GM18520 (cell line): ENCODE results near the gene ACOT11.

ENCODE experiments used
- ATAC-seq: cut with Tn5 transposase; IDR thresholded peaks from one replicate; pipeline ENCODE4 v1.9.1; 2021; ENCODE audit not compliant: unreplicated experiment

Gene ACOT11

GRCh38 chr1:54640863-54641836, 93.1 kb downstream of the ACOT11 start, which contains the start of gene MROH7:
TSS of gene MROH7 (plus strand) at chr1:54641786. CDS start at chr1:54652927, 11,141 bp downstream.
- ATAC-seq: no peak

- ATAC-seq: no peak
These were observed 95.7 kb downstream of the ACOT11 start for GRCh38 chr1:54643736-54644135.

- ATAC-seq: no peak
These were observed 98.0 kb downstream of the ACOT11 start for GRCh38 chr1:54645806-54646676.

- no peak for ATAC-seq
These were observed 101.3 kb downstream of the ACOT11 start for GRCh38 chr1:54649130-54649898.

- ATAC-seq: no peak
These were observed 101.9 kb downstream of the ACOT11 start for GRCh38 chr1:54649921-54650320.

- ATAC-seq: no peak
These were observed 102.4 kb downstream of the ACOT11 start for GRCh38 chr1:54650417-54650816.

- no peak for ATAC-seq
These were observed 103.6 kb downstream of the ACOT11 start for GRCh38 chr1:54651608-54652007.

GRCh38 chr1:54652168-54652567, 104.1 kb downstream of the ACOT11 start:
- no peak for ATAC-seq

GRCh38 chr1:54653036-54653435, 105.0 kb downstream of the ACOT11 start:
- ATAC-seq: no peak

GRCh38 chr1:54658164-54658913, 110.3 kb downstream of the ACOT11 start:
- ATAC-seq: no peak
